ENCODE measurements around the gene CACNA2D2. TPM values are rescaled to one million over a fixed set of nuclear protein-coding genes. Genes with fewer than 3 reads are reported as not detected.

The CACNA2D2 gene
- total RNA-seq, 2 experiments from 2014 or later, result 0.45 to 0.55 TPM

GRCh38 chr3:50340448-50341329, 162.7 kb downstream of the CACNA2D2 start, which contains the start of gene RASSF1:
RASSF1 (minus strand) TSS chr3:50340836; CDS start chr3:50340805, 31 bp downstream.
- Mint-ChIP-seq H3K4me1 (peaks cover 61% of the 10 kb centered on the region), H3K4me3 (peak within 1 kb of the TSS; percentile 85), H3K9me3 (no peaks in the 10 kb centered on the region), H3K27ac (peak within 1 kb of the TSS; percentile 94), H3K27me3 (no peaks in the 10 kb centered on the region), H3K36me3 (ENCODE audit: low read depth) (peaks cover 45% of the 10 kb centered on the region)
- POLR2A ChIA-PET, result interaction anchor here (0.8 to 32.1 kb wide), 19 partner anchors 2 to 314 kb away, joined by 3 to 704 read pairs (median 4); partner anchors contain the start of genes C3orf18, CISH, CYB561D2 and GNAI2
- DNase-seq, result peak; percentile 92
- CTCF ChIA-PET, result interaction anchor here (0.6 to 5.9 kb wide), 12 partner anchors 8 to 278 kb away, joined by 3 to 65 read pairs (median 4); partner anchors contain the start of genes CYB561D2, HYAL3, NAA80 and NPRL2

GRCh38 chr3:50340147-50340447, 163.3 kb downstream of the CACNA2D2 start:
- Mint-ChIP-seq H3K27me3 (no peaks in the 10 kb centered on the region), H3K27ac (peak overlapping the region; percentile 94), H3K4me3 (peak overlapping the region; percentile 85), H3K4me1 (peaks cover 62% of the 10 kb centered on the region), H3K9me3 (no peaks in the 10 kb centered on the region), H3K36me3 (ENCODE audit: low read depth) (peaks cover 51% of the 10 kb centered on the region)
- DNase-seq, result no peak
- CTCF ChIA-PET, result interaction anchor here (0.6 to 5.9 kb wide), 9 partner anchors 8 to 278 kb away, joined by 3 to 65 read pairs (median 5); partner anchors contain the start of genes CYB561D2, HYAL3, NAA80 and NPRL2
- POLR2A ChIA-PET, result interaction anchor here (0.9 to 32.1 kb wide), 14 partner anchors 3 to 280 kb away, joined by 3 to 704 read pairs (median 12); partner anchors contain the start of genes C3orf18, CISH, CYB561D2 and GNAI2

- no peaks in the 10 kb centered on the region for H3K9me3 Mint-ChIP-seq
- DNase-seq, result no peak
- H3K27me3 Mint-ChIP-seq, result no peaks in the 10 kb centered on the region
- peak overlapping the region; percentile 85 for H3K4me3 Mint-ChIP-seq
- H3K4me1 Mint-ChIP-seq, result peaks cover 61% of the 10 kb centered on the region
- H3K36me3 Mint-ChIP-seq (ENCODE audit: low read depth), result peaks cover 54% of the 10 kb centered on the region
- ChIA-PET POLR2A (interaction anchor here (1.0 to 32.1 kb wide), 11 partner anchors 3 to 280 kb away, joined by 4 to 704 read pairs (median 36); partner anchors contain the start of genes C3orf18, CISH, CYB561D2 and GNAI2), CTCF (interaction anchor here (0.7 to 5.9 kb wide), 7 partner anchors 9 to 270 kb away, joined by 3 to 65 read pairs (median 5); partner anchors contain the start of genes CYB561D2, HYAL3, NAA80 and NPRL2)
- peak overlapping the region; percentile 94 for H3K27ac Mint-ChIP-seq
Observed at GRCh38 chr3:50339485-50340146, 163.8 kb downstream of the CACNA2D2 start.

- H3K27ac Mint-ChIP-seq, result peak overlapping the region; percentile 94
- no peaks in the 10 kb centered on the region for H3K27me3 Mint-ChIP-seq
- peaks cover 65% of the 10 kb centered on the region for H3K4me1 Mint-ChIP-seq
- H3K36me3 Mint-ChIP-seq (ENCODE audit: low read depth), result peaks cover 61% of the 10 kb centered on the region
- ChIA-PET POLR2A (interaction anchor here (1.0 to 32.1 kb wide), 10 partner anchors 4 to 268 kb away, joined by 3 to 704 read pairs (median 89); partner anchors contain the start of genes C3orf18, CISH, CYB561D2 and GNAI2), CTCF (interaction anchor here (0.7 to 7.5 kb wide), 8 partner anchors 10 to 270 kb away, joined by 3 to 65 read pairs (median 7); partner anchors contain the start of genes CYB561D2, HYAL2, HYAL3 and NAA80)
- no peaks in the 10 kb centered on the region for H3K9me3 Mint-ChIP-seq
- no peak for DNase-seq
- H3K4me3 Mint-ChIP-seq, result peak overlapping the region; percentile 85
Observed at GRCh38 chr3:50338965-50339364, 164.5 kb downstream of the CACNA2D2 start.

- no peaks in the 10 kb centered on the region for H3K9me3 Mint-ChIP-seq
- peak overlapping the region; percentile 85 for H3K4me3 Mint-ChIP-seq
Observed at GRCh38 chr3:50337175-50337861, 166.1 kb downstream of the CACNA2D2 start.

GRCh38 chr3:50336452-50337174, 166.8 kb downstream of the CACNA2D2 start:
- Mint-ChIP-seq H3K27me3 (no peaks in the 10 kb centered on the region), H3K4me3 (peak overlapping the region; percentile 85), H3K4me1 (peaks cover 61% of the 10 kb centered on the region), H3K27ac (peak overlapping the region; percentile 94), H3K36me3 (ENCODE audit: low read depth) (peaks cover 78% of the 10 kb centered on the region), H3K9me3 (no peaks in the 10 kb centered on the region)
- no peak for DNase-seq
- CTCF ChIA-PET, result interaction anchor here (0.9 to 7.5 kb wide), 18 partner anchors 9 to 276 kb away, joined by 3 to 65 read pairs (median 4); partner anchors contain the start of genes CISH, CYB561D2, GNAI2 and HYAL1
- POLR2A ChIA-PET, result interaction anchor here (0.6 to 32.1 kb wide), 27 partner anchors 6 to 1163 kb away, joined by 3 to 704 read pairs (median 5); partner anchors contain the start of genes C3orf18, CISH, CYB561D2 and DCAF1

More at GRCh38 chr3:50337175-50337861, 166.1 kb downstream of the CACNA2D2 start:
- ChIA-PET POLR2A (interaction anchor here (0.6 to 32.1 kb wide), 26 partner anchors 5 to 1162 kb away, joined by 3 to 704 read pairs (median 5); partner anchors contain the start of genes C3orf18, CISH, CYB561D2 and DCAF1), CTCF (interaction anchor here (0.9 to 7.5 kb wide), 18 partner anchors 10 to 275 kb away, joined by 3 to 65 read pairs (median 4); partner anchors contain the start of genes CISH, CYB561D2, GNAI2 and HYAL1)
- Mint-ChIP-seq H3K36me3 (ENCODE audit: low read depth) (peaks cover 74% of the 10 kb centered on the region), H3K27me3 (no peaks in the 10 kb centered on the region), H3K27ac (peak overlapping the region; percentile 94), H3K4me1 (peaks cover 63% of the 10 kb centered on the region)
- peak; percentile 97 for DNase-seq

- Mint-ChIP-seq H3K36me3 (ENCODE audit: low read depth) (peaks cover 86% of the 10 kb centered on the region), H3K9me3 (no peaks in the 10 kb centered on the region), H3K4me3 (peak overlapping the region; percentile 51), H3K27me3 (no peaks in the 10 kb centered on the region), H3K27ac (peak overlapping the region; percentile 86), H3K4me1 (peaks cover 59% of the 10 kb centered on the region)
- no peak for DNase-seq
- CTCF ChIA-PET, result interaction anchor here (0.8 to 7.5 kb wide), 2 partner anchors 12 to 42 kb away, joined by 4 to 61 read pairs; partner anchors contain the start of genes HYAL2 and IFRD2
- POLR2A ChIA-PET, result interaction anchor here (1.4 to 32.1 kb wide), 6 partner anchors 6 to 272 kb away, joined by 3 to 704 read pairs (median 295); partner anchors contain the start of genes C3orf18, CISH, CYB561D2 and GNAI2
Observed at GRCh38 chr3:50334339-50335075, 168.9 kb downstream of the CACNA2D2 start.

- DNase-seq, result no peak
- H3K9me3 Mint-ChIP-seq, result no peaks in the 10 kb centered on the region
- POLR2A ChIA-PET, result interaction anchor here (1.4 to 32.1 kb wide), 6 partner anchors 6 to 273 kb away, joined by 3 to 704 read pairs (median 295); partner anchors contain the start of genes C3orf18, CISH, CYB561D2 and GNAI2
- CTCF ChIA-PET, result interaction anchor here (7.5 kb wide), 1 partner anchor 11 kb away, joined by 61 read pairs; the partner anchor contains the start of gene HYAL2
- H3K4me1 Mint-ChIP-seq, result peaks cover 56% of the 10 kb centered on the region
- H3K27ac Mint-ChIP-seq, result peak overlapping the region; percentile 86
- no peaks in the 10 kb centered on the region for H3K27me3 Mint-ChIP-seq
- peaks cover 83% of the 10 kb centered on the region for H3K36me3 Mint-ChIP-seq (ENCODE audit: low read depth)
- H3K4me3 Mint-ChIP-seq, result peak overlapping the region; percentile 51
Observed at GRCh38 chr3:50333744-50334328, 169.6 kb downstream of the CACNA2D2 start.

- no peak for DNase-seq
- Mint-ChIP-seq H3K27me3 (no peaks in the 10 kb centered on the region), H3K4me3 (no peak overlapping the region), H3K4me1 (peaks cover 66% of the 10 kb centered on the region), H3K36me3 (ENCODE audit: low read depth) (peaks cover 69% of the 10 kb centered on the region), H3K9me3 (no peaks in the 10 kb centered on the region), H3K27ac (no peak overlapping the region)
- ChIA-PET CTCF (interaction anchor here (0.6 to 7.5 kb wide), 4 partner anchors 9 to 39 kb away, joined by 3 to 61 read pairs (median 4); partner anchors contain the start of genes HYAL2, HYAL3, IFRD2 and NAA80), POLR2A (interaction anchor here (1.7 to 32.1 kb wide), 4 partner anchors 3 to 39 kb away, joined by 7 to 704 read pairs (median 427); partner anchors contain the start of genes CYB561D2, HYAL2, HYAL3 and IFRD2)
Observed at GRCh38 chr3:50331364-50331907, 172.0 kb downstream of the CACNA2D2 start.

GRCh38 chr3:50330330-50330729, 173.1 kb downstream of the CACNA2D2 start:
- ChIA-PET POLR2A (interaction anchor here (1.0 to 32.1 kb wide), 4 partner anchors 2 to 31 kb away, joined by 3 to 704 read pairs (median 354); partner anchors contain the start of genes CYB561D2, HYAL2, HYAL3 and NAA80), CTCF (interaction anchor here (0.6 kb wide), 1 partner anchor 16 kb away, joined by 3 read pairs; no protein-coding TSS in a partner anchor)
- Mint-ChIP-seq H3K27me3 (no peaks in the 10 kb centered on the region), H3K4me3 (no peak overlapping the region), H3K36me3 (ENCODE audit: low read depth) (peaks cover 58% of the 10 kb centered on the region), H3K4me1 (peaks cover 58% of the 10 kb centered on the region), H3K9me3 (no peaks in the 10 kb centered on the region), H3K27ac (no peak overlapping the region)
- no peak for DNase-seq
